Right lobe of liver (tissue), 4 donors: ENCODE results near the gene DOLPP1.

ENCODE experiments used
- CTCF ChIP-seq, 4 donors: fragments of 200-600 bp in 3 of 4; fragments of 450-650 bp in 1 of 4; IDR thresholded peaks; one replicate each; pipeline versions ENCODE4 v1.5.1 to v1.8.0; 2016 to 2022; ENCODE audit warnings: antibody characterized with exemption in 4 of 4, mild to moderate bottlenecking in 2 of 4
- POLR2A ChIP-seq: fragments of 450-650 bp; IDR thresholded peaks from one replicate; pipeline ENCODE4 v1.6.1; 2017; ENCODE audit warnings: antibody characterized with exemption, mild to moderate bottlenecking
- donor health status: DM: no; HTN: no; CAD: no.
- donor health status: DM: no; HTN: no; CAD: no.
- donor health status: DM: no; HTN: yes; CAD: no.

- TF ChIP-seq CTCF (IDR thresholded peaks at IDR 0.05) (no peak), POLR2A (no peak)
Observed at GRCh38 chr9:129038109-129038852, 42.6 kb upstream of the DOLPP1 start.
